Measurements from ENCODE around the gene PIWIL4.

Gene PIWIL4

GRCh38 chr11:94567181-94567670, at the start of gene PIWIL4:
PIWIL4 (plus strand) TSS chr11:94567368; CDS start chr11:94567519, 151 bp downstream.
- no peak within 1 kb of the TSS for H3K4me3 ChIP-seq (replicated peaks; ENCODE audit: low read depth, low read length)
- TF ChIP-seq, protein P1, sequence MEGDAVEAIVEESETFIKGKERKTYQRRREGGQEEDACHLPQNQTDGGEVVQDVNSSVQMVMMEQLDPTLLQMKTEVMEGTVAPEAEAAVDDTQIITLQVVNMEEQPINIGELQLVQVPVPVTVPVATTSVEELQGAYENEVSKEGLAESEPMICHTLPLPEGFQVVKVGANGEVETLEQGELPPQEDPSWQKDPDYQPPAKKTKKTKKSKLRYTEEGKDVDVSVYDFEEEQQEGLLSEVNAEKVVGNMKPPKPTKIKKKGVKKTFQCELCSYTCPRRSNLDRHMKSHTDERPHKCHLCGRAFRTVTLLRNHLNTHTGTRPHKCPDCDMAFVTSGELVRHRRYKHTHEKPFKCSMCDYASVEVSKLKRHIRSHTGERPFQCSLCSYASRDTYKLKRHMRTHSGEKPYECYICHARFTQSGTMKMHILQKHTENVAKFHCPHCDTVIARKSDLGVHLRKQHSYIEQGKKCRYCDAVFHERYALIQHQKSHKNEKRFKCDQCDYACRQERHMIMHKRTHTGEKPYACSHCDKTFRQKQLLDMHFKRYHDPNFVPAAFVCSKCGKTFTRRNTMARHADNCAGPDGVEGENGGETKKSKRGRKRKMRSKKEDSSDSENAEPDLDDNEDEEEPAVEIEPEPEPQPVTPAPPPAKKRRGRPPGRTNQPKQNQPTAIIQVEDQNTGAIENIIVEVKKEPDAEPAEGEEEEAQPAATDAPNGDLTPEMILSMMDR (IDR thresholded peaks at IDR 0.05; ENCODE audit: insufficient read depth, low read length, poor library complexity, severe bottlenecking) = no peak
- no peaks in the 10 kb centered on the region for H3K36me3 ChIP-seq (ENCODE audit: control insufficient read depth, insufficient read depth, low read length)
- no peak for DNase-seq (ENCODE audit: extremely low read depth, insufficient read length)
- no peaks in the 10 kb centered on the region for H3K27me3 ChIP-seq (replicated peaks; ENCODE audit: control insufficient read depth, insufficient read depth, low read length)

GRCh38 chr11:94518300-94518699, 48.9 kb upstream of the PIWIL4 start:
- Histone ChIP-seq H3K27me3 (replicated peaks; ENCODE audit: control insufficient read depth, insufficient read depth, low read length) (peaks cover 1% of the 10 kb centered on the region), H3K4me3 (replicated peaks; ENCODE audit: low read depth, low read length) (no peak overlapping the region), H3K36me3 (ENCODE audit: control insufficient read depth, insufficient read depth, low read length) (no peaks in the 10 kb centered on the region)
- TF ChIP-seq, protein P1 (IDR thresholded peaks at IDR 0.05; ENCODE audit: insufficient read depth, low read length, poor library complexity, severe bottlenecking) = no peak
- no peak for DNase-seq (ENCODE audit: extremely low read depth, insufficient read length)

- Histone ChIP-seq H3K27me3 (replicated peaks; ENCODE audit: control insufficient read depth, insufficient read depth, low read length) (peaks cover 1% of the 10 kb centered on the region), H3K36me3 (ENCODE audit: control insufficient read depth, insufficient read depth, low read length) (no peaks in the 10 kb centered on the region), H3K4me3 (replicated peaks; ENCODE audit: low read depth, low read length) (no peak overlapping the region)
- no peak for DNase-seq (ENCODE audit: extremely low read depth, insufficient read length)
- TF ChIP-seq, protein P1 (IDR thresholded peaks at IDR 0.05; ENCODE audit: insufficient read depth, low read length, poor library complexity, severe bottlenecking) = peak; percentile 60
Observed at GRCh38 chr11:94519478-94520084, 47.6 kb upstream of the PIWIL4 start.

DNA sequence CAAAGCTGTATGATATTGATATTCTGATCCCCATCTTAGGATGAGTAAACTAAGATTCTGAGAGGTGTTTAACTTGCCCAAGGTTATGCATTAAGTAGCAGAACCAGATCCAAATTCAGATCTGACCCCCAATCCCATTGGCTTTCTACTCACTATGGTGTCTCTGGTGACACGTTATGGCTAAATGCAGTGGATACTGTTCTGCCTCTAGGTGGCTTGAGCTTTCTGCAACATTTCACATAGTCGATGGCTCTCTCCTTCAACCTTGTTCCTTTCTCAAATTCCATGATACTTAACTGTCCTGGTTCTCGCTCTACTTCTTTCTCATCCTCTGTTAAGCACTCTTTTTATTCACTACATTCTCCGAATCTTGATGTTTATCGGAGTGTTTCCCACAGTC, 45.5 kb upstream of the PIWIL4 start:
- Histone ChIP-seq H3K27me3 (replicated peaks; ENCODE audit: control insufficient read depth, insufficient read depth, low read length) (peaks cover under 1% of the 10 kb centered on the region), H3K4me3 (replicated peaks; ENCODE audit: low read depth, low read length) (no peak overlapping the region), H3K36me3 (ENCODE audit: control insufficient read depth, insufficient read depth, low read length) (no peaks in the 10 kb centered on the region)
- no peak for DNase-seq (ENCODE audit: extremely low read depth, insufficient read length)
- TF ChIP-seq, protein P1 (IDR thresholded peaks at IDR 0.05; ENCODE audit: insufficient read depth, low read length, poor library complexity, severe bottlenecking) = peak; percentile 46

DNA sequence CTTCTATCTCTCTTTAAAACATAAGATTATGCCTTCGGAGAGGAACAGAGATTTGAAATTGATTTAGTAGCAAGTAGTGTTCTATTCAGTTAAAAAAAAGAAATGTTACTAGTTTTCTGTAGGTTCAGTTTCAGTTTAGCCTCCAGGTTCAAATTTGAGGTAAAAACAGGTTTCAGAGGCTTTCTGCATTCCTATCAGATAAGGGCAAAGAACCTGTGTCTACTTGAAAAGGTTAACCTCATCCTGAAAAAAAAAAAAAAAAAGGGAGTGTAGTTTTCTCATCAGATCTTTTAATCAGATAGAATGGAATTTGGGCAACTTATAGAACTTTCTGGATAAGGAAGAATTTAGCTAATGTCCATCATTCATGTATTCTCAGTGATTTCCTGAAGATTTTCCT, 42.8 kb upstream of the PIWIL4 start:
- H3K36me3 ChIP-seq (ENCODE audit: control insufficient read depth, insufficient read depth, low read length) = no peaks in the 10 kb centered on the region

More for the DNA sequence above, 42.8 kb upstream of the PIWIL4 start:
- no peaks in the 10 kb centered on the region; the same call in 1 of the 2 replicates for H3K27me3 ChIP-seq (replicated peaks; ENCODE audit: control insufficient read depth, insufficient read depth, low read length)
- no peak for DNase-seq (ENCODE audit: extremely low read depth, insufficient read length)
- H3K4me3 ChIP-seq (replicated peaks; ENCODE audit: low read depth, low read length) = no peak overlapping the region
- TF ChIP-seq, protein P1 (IDR thresholded peaks at IDR 0.05; ENCODE audit: insufficient read depth, low read length, poor library complexity, severe bottlenecking) = no peak

Measured in GM06990 (cell line).